Measurements from ENCODE around the gene C3orf52.

GRCh38 chr3:112093180-112093522, 7.0 kb downstream of the C3orf52 start:
- TF ChIP-seq POLR2A (IDR thresholded peaks at IDR 0.05): no peak
- no peak for TF ChIP-seq CTCF (IDR thresholded peaks at IDR 0.05)

All from thyroid gland (tissue), 4 donors.